BE2C (cell line): Measurements from ENCODE around the gene PBLD.
A peak's percentile ranks its signal among the peaks of the same experiment; 100 is the strongest.

ENCODE experiments used
- DNase-seq: peaks from one replicate; pipeline ENCODE4 v3.0.0-alpha.2; 2020
- H3K27me3 ChIP-seq: fragments of 250-450 bp; sonication (Bioruptor Pico); 2 replicates; pipeline ENCODE4 v1.5.1; 2020; ENCODE audit warnings: mild to moderate bottlenecking
- H3K36me3 ChIP-seq: fragments of 250-450 bp; sonication (Bioruptor Pico); 2 replicates; pipeline ENCODE4 v1.5.1; 2020; ENCODE audit warnings: mild to moderate bottlenecking
- H3K4me1 ChIP-seq: fragments of 250-450 bp; sonication (Bioruptor Pico); 2 replicates; pipeline ENCODE4 v1.5.1; 2020
- H3K4me3 ChIP-seq: 2 replicates; pipeline ENCODE4 v1.5.1; 2011; ENCODE audit warnings: low read depth, low read length
- H3K9me3 ChIP-seq: fragments of 250-450 bp; sonication (Bioruptor Pico); 2 replicates; pipeline ENCODE4 v1.5.1; 2020
- CTCF ChIP-seq: IDR thresholded peaks from 2 replicates; pipeline ENCODE4 v1.5.1; 2012; ENCODE audit warnings: mild to moderate bottlenecking, low read depth, low read length

Gene PBLD

GRCh38 chr10:68302871-68303270, 29.9 kb downstream of the PBLD start:
- no peaks in the 10 kb centered on the region for H3K9me3 ChIP-seq
- no peaks in the 10 kb centered on the region for H3K27me3 ChIP-seq
- TF ChIP-seq CTCF: no peak
- H3K4me1 ChIP-seq: no peaks in the 10 kb centered on the region
- no peak overlapping the region for H3K4me3 ChIP-seq
- DNase-seq: no peak
- no peaks in the 10 kb centered on the region for H3K36me3 ChIP-seq

DNA sequence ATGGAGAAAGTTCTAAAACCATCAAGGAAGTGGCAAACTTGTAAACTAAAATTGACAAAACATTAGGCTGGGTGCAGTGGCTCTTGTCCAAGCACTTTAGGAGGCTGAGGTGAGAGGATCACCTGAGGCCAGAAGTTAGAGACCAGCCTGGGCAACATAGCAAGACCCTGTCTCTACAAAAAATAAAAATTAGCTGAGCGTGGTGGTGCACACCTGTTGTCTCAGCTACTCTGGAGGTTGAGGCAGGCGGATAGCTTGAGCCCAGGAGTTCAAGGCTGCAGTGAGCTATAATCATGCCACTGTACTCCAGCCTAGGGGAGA, 30.3 kb downstream of the PBLD start:
- no peaks in the 10 kb centered on the region for H3K36me3 ChIP-seq
- no peak overlapping the region for H3K4me3 ChIP-seq
- TF ChIP-seq CTCF: no peak
- no peaks in the 10 kb centered on the region for H3K4me1 ChIP-seq
- no peaks in the 10 kb centered on the region for H3K9me3 ChIP-seq
- no peak for DNase-seq
- H3K27me3 ChIP-seq: no peaks in the 10 kb centered on the region

GRCh38 chr10:68301790-68302502, 30.8 kb downstream of the PBLD start:
- Histone ChIP-seq H3K9me3 (no peaks in the 10 kb centered on the region), H3K4me1 (no peaks in the 10 kb centered on the region), H3K27me3 (no peaks in the 10 kb centered on the region), H3K4me3 (no peak overlapping the region), H3K36me3 (no peaks in the 10 kb centered on the region)
- no peak for DNase-seq
- peak; percentile 68 for TF ChIP-seq CTCF

DNA sequence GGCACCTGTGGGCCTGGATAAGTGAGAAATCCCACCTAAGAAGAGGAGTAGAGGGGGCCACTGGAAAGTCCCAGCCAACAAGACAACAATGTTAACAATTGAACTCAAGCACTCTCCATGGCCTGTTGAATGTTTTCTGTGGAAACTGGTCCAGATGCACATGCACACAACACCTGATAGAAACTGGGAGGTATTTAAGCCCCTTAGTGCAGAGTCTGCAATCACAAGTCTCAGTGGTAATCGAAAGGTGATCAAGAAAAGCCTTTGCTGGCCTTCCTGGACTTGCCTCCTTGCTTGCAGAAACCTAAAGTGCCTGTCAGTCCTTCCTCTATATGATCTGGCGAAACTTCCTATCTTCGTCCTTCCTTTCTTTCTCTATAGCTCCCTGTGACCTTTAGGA, 31.4 kb downstream of the PBLD start:
- 0 out of 2 replicates have a peak, but pooled peaks cover 3% of the 10 kb centered on the region for H3K4me1 ChIP-seq
- H3K9me3 ChIP-seq: no peaks in the 10 kb centered on the region
- DNase-seq: no peak
- no peak for TF ChIP-seq CTCF
- no peaks in the 10 kb centered on the region for H3K36me3 ChIP-seq
- H3K27me3 ChIP-seq: no peaks in the 10 kb centered on the region
- H3K4me3 ChIP-seq: no peak overlapping the region

DNA sequence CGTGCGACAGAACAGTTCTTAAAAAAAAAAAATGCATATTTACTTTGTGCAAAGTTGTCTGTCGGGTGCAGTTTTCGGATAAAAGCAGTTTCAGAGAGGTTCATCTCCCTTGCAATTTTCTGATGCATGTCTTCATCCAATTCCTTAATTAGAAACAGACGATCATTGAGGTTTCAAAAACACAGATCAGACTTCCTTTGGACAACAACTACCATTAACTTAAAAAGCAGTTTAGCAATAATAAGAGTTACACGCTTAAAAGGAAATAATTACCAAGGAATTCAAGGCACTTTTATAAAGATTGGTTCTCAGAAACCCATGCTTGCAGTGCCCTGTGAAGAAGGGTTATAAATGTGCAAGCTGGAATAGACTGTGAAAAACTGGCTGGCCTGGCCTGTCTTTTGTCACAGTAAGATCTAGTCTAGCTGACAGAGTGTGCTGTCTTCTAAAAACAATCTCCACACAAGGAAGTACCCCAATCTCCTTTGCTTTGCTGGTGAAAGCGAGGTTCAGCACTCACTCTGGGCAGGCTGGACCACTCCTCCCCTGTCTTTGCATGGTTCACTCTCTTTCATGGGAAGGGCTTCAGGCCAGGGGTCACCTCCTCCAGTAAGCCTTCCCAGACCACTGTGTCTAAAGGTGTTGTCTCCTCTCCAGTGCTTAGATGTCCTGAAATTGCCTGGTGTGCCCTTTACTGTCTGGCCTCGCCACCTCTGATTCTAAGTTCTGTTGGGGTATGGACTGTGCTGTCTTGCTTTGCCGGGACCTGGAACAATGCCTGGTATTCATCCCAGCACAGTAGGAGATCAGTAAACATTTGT, 35.7 kb downstream of the PBLD start:
- TF ChIP-seq CTCF: no peak
- no peaks in the 10 kb centered on the region for H3K9me3 ChIP-seq
- H3K27me3 ChIP-seq: no peaks in the 10 kb centered on the region
- no peaks in the 10 kb centered on the region for H3K36me3 ChIP-seq
- H3K4me3 ChIP-seq: no peak overlapping the region
- H3K4me1 ChIP-seq: 0 out of 2 replicates have a peak, but pooled peaks cover 3% of the 10 kb centered on the region
- DNase-seq: no peak

- no peaks in the 10 kb centered on the region for H3K9me3 ChIP-seq
- H3K4me3 ChIP-seq: no peak overlapping the region
- H3K27me3 ChIP-seq: no peaks in the 10 kb centered on the region
- DNase-seq: no peak
- H3K4me1 ChIP-seq: no peaks in the 10 kb centered on the region
- no peak for TF ChIP-seq CTCF
- no peaks in the 10 kb centered on the region for H3K36me3 ChIP-seq
Measured at GRCh38 chr10:68290736-68291135, 42.0 kb downstream of the PBLD start.
